Immature natural killer cell (primary cell): ENCODE data around the gene GPR137B. TPM values are rescaled to one million over a fixed set of nuclear protein-coding genes. Genes with fewer than 3 reads are reported as not detected.
A peak's percentile ranks its signal among the peaks of the same experiment; 100 is the strongest.
"Not testable (repeated sequence)": the region's sequence is repeated elsewhere in the genome, so short reads cannot be mapped to it uniquely, and the experiment has no call there.

Source experiments
- DNase-seq, 3 donors: peaks; one replicate each; pipeline ENCODE4 v3.0.0; 2022; ENCODE audit warnings: mixed read lengths in 1 of 3
- H3K27ac Mint-ChIP-seq, 6 donors: one replicate each; pipeline ENCODE4 v1.8.0; 2020; ENCODE audit warnings: mixed read lengths in 6 of 6, mild to moderate bottlenecking in 5 of 6, inconsistent platforms in 4 of 6, moderate library complexity in 3 of 6
- H3K27me3 Mint-ChIP-seq, 3 donors: one replicate each; pipeline ENCODE4 v1.8.0; 2020 to 2021; ENCODE audit warnings: low read depth in 3 of 3, mild to moderate bottlenecking in 3 of 3, mixed read lengths in 3 of 3, moderate library complexity in 3 of 3, inconsistent platforms in 1 of 3
- H3K36me3 Mint-ChIP-seq, 3 donors: one replicate each; pipeline ENCODE4 v1.8.0; 2020; ENCODE audit warnings: mixed read lengths in 3 of 3, inconsistent platforms in 2 of 3, mild to moderate bottlenecking in 2 of 3
- H3K4me1 Mint-ChIP-seq, 2 donors: one replicate each; pipeline ENCODE4 v1.8.0; 2020; ENCODE audit warnings: inconsistent platforms in 2 of 2, mild to moderate bottlenecking in 2 of 2, mixed read lengths in 2 of 2, moderate library complexity in 1 of 2
- H3K4me3 Mint-ChIP-seq, 5 donors: one replicate each; pipeline ENCODE4 v1.8.0; 2020; ENCODE audit warnings: mild to moderate bottlenecking in 5 of 5, mixed read lengths in 5 of 5, inconsistent platforms in 3 of 5, moderate library complexity in 3 of 5
- H3K9me3 Mint-ChIP-seq, 6 donors: one replicate each; pipeline ENCODE4 v1.8.0; 2020; ENCODE audit warnings: mild to moderate bottlenecking in 6 of 6, mixed read lengths in 6 of 6, inconsistent platforms in 4 of 6, moderate library complexity in 3 of 6
- polyA plus RNA-seq, 3 donors: library from polyadenylated mRNA; unstranded; fragments of 300-500 nt; fragmentation: Illumina TruSeq; gene quantifications; one replicate each; pipeline ENCODE4 v1.2.3, GENCODE V29; 2021

Gene GPR137B
- polyA plus RNA-seq, 3 donors from 2014 or later = 3.6 to 10.8 (median 9.1) TPM

DNA sequence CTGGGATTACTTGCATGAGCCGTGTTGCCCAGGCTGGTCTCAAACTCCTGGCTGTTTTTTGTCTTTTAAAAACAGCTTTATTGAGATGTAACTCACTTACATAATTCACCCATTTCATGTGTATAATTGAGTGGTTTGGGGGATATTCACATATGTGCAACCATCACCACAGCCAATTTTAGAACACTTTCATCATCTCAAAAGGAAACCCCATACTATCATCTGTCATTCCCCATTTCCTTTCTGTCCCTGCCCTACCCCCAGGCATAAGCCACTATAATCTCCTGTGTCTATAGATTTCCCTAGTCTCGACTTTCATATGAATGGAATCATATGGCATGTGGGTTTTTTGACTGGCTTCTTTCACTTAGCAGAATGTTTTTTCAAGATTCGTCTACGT, 43.3 kb downstream of the GPR137B start:
- peaks cover 0 to 1% (median 0%) of the 10 kb centered on the region in 3 donors for H3K27me3 Mint-ChIP-seq
- H3K27ac Mint-ChIP-seq = no peak overlapping the region
- DNase-seq = no peak
- peaks cover 29 to 73% (median 58%) of the 10 kb centered on the region in 3 donors for H3K36me3 Mint-ChIP-seq
- no peak overlapping the region for H3K4me3 Mint-ChIP-seq
- H3K4me1 Mint-ChIP-seq = peaks cover 5 to 13% of the 10 kb centered on the region in 2 donors
- H3K9me3 Mint-ChIP-seq = peaks cover 0 to 9% (median 4%) of the 10 kb centered on the region in 6 donors

DNA sequence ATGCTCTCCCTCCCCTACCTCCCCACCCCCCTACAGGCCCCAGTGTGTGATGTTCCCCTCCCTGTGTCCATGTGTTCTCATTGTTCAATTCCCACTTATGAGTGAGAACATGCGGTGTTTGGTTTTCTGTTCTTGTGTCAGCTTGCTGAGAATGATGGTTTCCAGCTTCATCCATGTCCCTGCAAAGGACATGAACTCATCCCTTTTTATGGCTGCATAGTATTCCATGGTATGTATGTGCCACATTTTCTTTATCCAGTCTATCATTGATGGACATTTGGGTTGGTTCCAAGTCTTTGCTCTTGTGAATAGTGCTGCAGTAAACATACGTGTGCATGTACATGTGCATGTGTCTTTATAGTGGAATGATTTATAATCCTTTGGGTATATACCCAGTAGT, 44.1 kb downstream of the GPR137B start:
- H3K27ac Mint-ChIP-seq, H3K27me3 Mint-ChIP-seq, H3K4me3 Mint-ChIP-seq, DNase-seq, H3K4me1 Mint-ChIP-seq: not testable (repeated sequence)
- peaks cover 30 to 77% (median 61%) of the 10 kb centered on the region in 3 donors for H3K36me3 Mint-ChIP-seq
- H3K9me3 Mint-ChIP-seq = peaks cover 0 to 14% (median 4%) of the 10 kb centered on the region in 6 donors

DNA sequence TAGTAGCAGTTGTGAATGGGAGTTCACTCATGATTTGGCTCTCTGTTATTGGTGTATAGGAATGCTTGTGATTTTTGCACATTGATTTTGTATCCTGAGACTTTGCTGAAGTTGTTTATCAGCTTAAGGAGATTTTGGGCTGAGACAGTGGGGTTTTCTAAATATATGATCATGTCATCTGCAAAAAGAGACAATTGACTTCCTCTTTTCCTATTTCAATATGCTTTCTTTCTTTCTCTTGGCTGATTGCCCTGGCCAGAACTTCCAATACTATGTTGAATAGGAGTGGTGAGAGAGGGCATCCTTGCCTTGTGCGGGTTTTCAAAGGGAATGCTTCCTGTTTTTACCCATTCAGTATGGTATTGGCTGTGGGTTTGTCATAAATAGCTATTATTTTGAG, 45.7 kb downstream of the GPR137B start:
- H3K36me3 Mint-ChIP-seq = peaks cover 29 to 78% (median 59%) of the 10 kb centered on the region in 3 donors
- not testable (repeated sequence) for H3K4me3 Mint-ChIP-seq, H3K27ac Mint-ChIP-seq, H3K27me3 Mint-ChIP-seq, DNase-seq, H3K4me1 Mint-ChIP-seq
- peaks cover 0 to 14% (median 4%) of the 10 kb centered on the region in 6 donors for H3K9me3 Mint-ChIP-seq

DNA sequence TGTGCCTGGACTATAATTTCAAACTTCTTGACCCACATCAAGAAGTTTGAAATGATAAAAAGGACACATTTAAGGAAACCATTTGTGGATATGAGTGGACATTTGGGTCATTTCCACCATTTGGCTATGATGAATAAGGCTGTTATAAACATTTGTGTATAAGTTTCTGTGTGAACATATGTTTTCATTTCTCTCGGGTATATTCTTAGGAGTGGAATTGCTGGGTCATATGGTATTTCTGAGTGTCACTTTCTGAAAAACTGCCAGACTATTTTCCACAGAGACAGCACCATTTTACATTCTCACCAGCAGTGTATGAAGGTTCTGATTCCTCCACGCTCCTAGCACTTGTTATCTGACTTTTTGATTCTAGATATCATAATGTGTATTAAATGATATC, 50.8 kb downstream of the GPR137B start:
- H3K36me3 Mint-ChIP-seq = peaks cover 50 to 87% (median 73%) of the 10 kb centered on the region in 3 donors
- peaks cover 0 to 31% (median 20%) of the 10 kb centered on the region in 6 donors for H3K9me3 Mint-ChIP-seq
- no peak overlapping the region for H3K4me3 Mint-ChIP-seq

DNA sequence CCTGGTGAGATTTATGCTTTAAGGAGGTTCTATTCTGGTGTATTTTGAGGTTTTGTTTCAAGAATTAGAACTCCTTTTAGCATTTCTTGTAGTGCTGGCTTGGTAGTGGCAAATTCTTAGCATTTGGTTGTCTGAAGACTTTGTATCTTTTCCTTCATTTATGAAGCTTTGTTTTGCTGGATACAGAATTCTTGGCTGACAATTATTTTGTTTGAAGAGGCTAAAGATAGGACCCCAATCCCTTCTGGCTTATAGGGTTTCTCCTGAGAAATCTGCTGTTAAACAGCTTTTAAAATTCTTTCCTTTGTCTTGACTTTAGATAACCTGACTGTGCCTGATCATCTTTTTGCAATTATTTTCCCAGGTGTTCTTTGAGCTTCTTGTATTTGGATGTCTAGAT, 58.6 kb downstream of the GPR137B start:
- H3K36me3 Mint-ChIP-seq = peaks cover 66 to 87% (median 72%) of the 10 kb centered on the region in 3 donors
- DNase-seq = no peak
- H3K9me3 Mint-ChIP-seq = peaks cover 33 to 66% (median 56%) of the 10 kb centered on the region in 6 donors
- no peaks in the 10 kb centered on the region for H3K4me1 Mint-ChIP-seq
- H3K4me3 Mint-ChIP-seq = no peak overlapping the region
- no peak overlapping the region for H3K27ac Mint-ChIP-seq
- peaks cover 3 to 6% (median 4%) of the 10 kb centered on the region in 3 donors for H3K27me3 Mint-ChIP-seq

More for the DNA sequence above, 50.8 kb downstream of the GPR137B start:
- peaks cover 0 to 3% (median 0%) of the 10 kb centered on the region in 3 donors for H3K27me3 Mint-ChIP-seq
- H3K27ac Mint-ChIP-seq = no peak overlapping the region
- H3K4me1 Mint-ChIP-seq = no peaks in the 10 kb centered on the region
- DNase-seq = no peak

DNA sequence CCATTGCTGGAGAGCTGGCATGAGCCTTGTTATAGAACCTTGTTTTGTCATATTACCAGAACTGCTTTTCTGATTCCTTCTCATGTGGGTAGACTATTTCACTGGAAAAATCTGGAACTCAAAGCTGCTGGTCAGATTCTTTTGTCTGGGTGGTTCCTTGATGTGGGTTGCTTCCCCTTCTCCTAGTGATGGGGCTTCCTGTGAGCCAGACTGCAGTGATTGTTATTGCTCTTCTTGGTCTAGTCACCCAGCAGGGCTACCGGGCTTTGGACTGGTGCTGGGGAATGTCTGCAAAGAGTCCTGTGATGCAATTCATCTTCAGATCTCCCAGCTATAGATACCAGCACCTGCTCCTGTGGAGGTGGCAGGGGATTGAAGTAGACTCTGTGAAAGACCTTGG, 59.4 kb downstream of the GPR137B start:
- peaks cover 33 to 60% (median 52%) of the 10 kb centered on the region in 6 donors for H3K9me3 Mint-ChIP-seq
- H3K27ac Mint-ChIP-seq = no peak overlapping the region
- no peak for DNase-seq
- no peaks in the 10 kb centered on the region for H3K4me1 Mint-ChIP-seq
- H3K36me3 Mint-ChIP-seq = peaks cover 68 to 87% (median 74%) of the 10 kb centered on the region in 3 donors
- H3K4me3 Mint-ChIP-seq = no peak overlapping the region
- peaks cover 3 to 6% (median 4%) of the 10 kb centered on the region in 3 donors for H3K27me3 Mint-ChIP-seq

DNA sequence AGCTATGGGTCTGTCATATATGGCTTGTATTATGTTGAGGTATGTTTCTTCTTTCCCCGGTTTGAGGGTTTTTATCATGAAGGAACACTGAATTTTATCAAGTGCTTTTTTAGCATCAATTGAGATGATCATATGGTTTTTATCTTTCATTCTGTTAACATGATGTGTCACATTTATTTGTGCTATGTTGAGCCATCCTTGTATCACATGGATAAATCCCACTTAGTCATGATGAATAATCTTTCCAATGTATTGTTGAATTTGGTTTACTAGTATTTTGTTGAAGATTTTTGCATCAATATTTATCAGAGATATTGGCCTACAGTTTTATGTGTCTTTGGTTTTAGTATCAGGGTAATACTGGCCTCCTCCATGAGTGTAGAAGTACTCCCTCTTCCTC, 61.7 kb downstream of the GPR137B start:
- DNase-seq = no peak
- no peak overlapping the region for H3K27ac Mint-ChIP-seq
- H3K36me3 Mint-ChIP-seq = peaks cover 58 to 85% (median 62%) of the 10 kb centered on the region in 3 donors
- no peak overlapping the region for H3K4me3 Mint-ChIP-seq
- H3K4me1 Mint-ChIP-seq = no peaks in the 10 kb centered on the region
- H3K27me3 Mint-ChIP-seq = peaks cover 1 to 6% (median 4%) of the 10 kb centered on the region in 3 donors
- H3K9me3 Mint-ChIP-seq = peaks cover 23 to 46% (median 39%) of the 10 kb centered on the region in 6 donors

DNA sequence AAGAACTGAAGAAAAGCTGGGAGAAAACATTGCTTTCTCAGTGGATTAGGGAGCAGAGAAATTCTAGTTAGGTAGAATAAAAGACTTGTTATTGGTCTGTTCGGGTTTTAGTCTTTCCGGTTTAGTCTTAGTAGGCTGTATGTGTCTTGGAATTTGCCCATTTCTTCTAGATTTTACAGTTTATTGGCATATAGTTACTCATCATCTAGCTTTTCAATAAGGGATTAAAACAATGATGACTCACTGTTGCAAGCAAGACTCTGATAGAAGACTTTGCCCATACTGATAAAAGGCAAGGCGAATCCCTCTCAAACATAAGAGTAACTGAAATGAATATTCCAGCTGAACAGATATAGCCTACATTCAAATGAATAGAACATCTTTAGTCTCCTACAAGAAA, 62.3 kb downstream of the GPR137B start:
- Mint-ChIP-seq H3K36me3 (peaks cover 55 to 83% (median 59%) of the 10 kb centered on the region in 3 donors), H3K9me3 (peaks cover 22 to 40% (median 34%) of the 10 kb centered on the region in 6 donors), H3K27me3 (peaks cover 1 to 6% (median 4%) of the 10 kb centered on the region in 3 donors)

DNA sequence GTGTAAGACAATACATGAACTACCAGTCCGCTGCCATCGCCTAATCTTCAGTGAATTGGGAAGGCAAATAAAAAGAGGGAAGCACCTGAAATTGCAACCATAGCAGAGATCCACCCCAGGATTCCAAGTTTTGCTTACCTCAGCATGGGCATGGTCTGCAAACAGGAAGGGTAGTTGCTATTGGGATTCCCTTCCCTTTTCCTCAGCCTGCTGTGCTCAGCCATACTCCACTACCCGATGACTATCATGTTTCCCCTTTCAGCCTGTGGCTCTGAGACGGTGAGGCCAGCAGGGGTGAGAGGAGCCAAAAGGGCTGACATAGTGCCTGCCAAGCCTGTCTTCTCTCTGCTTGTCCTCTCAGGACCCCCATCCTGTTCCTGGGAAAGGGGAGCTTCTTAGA, 64.2 kb downstream of the GPR137B start:
- Mint-ChIP-seq H3K9me3 (peaks cover 7 to 21% (median 17%) of the 10 kb centered on the region in 6 donors), H3K27me3 (peaks cover 1 to 6% (median 4%) of the 10 kb centered on the region in 3 donors), H3K4me3 (no peak overlapping the region), H3K36me3 (peaks cover 45 to 70% (median 55%) of the 10 kb centered on the region in 3 donors), H3K4me1 (no peaks in the 10 kb centered on the region), H3K27ac (peak overlapping the region in 1 of 6 donors; percentile 35)
- no peak for DNase-seq

More for the DNA sequence above, 62.3 kb downstream of the GPR137B start:
- Mint-ChIP-seq H3K27ac (no peak overlapping the region), H3K4me1 (no peaks in the 10 kb centered on the region), H3K4me3 (no peak overlapping the region)
- DNase-seq = no peak

DNA sequence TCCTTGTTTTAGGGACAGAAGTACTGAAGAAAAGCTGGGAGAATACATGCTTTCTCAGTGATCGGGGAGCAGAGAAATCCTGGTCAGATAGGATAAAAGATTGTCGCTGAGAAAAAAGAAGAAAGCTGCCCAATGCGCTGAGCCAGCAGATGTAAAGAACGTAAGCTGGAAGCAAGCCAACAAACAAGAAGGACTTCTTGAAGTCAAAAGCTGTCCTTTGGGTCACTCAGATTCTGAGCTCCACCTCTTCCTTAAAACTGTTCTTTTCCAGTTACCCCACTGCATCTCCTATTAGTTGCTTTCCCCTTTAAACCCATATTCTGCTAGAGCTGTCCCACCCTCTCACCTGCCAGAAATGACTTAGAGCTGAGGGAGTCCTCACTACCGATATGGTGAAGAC, 64.8 kb downstream of the GPR137B start:
- no peaks in the 10 kb centered on the region for H3K4me1 Mint-ChIP-seq
- H3K4me3 Mint-ChIP-seq = no peak overlapping the region
- DNase-seq = no peak
- H3K27ac Mint-ChIP-seq = no peak overlapping the region
- H3K27me3 Mint-ChIP-seq = peaks cover 1 to 4% (median 1%) of the 10 kb centered on the region in 3 donors
- peaks cover 7 to 16% (median 12%) of the 10 kb centered on the region in 6 donors for H3K9me3 Mint-ChIP-seq
- peaks cover 42 to 64% (median 54%) of the 10 kb centered on the region in 3 donors for H3K36me3 Mint-ChIP-seq

DNA sequence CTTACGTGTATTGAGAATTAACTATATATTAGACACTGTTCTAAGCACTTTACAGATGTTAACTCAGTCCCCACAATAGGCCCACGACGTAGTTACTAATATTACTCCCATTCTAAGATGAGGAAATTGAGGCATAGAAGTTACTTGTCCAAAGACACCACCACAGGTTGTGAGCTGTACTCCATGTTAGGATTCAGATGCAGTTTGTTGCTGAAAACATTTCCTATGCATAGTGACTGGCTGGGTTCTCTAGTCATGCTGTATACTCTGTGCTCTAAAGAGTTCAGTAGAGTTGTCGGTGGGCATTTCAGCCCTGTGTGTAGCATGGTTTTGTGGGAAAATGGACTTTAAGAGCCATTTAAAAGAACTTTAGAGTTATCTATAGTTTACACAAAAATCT, 65.2 kb downstream of the GPR137B start:
- peaks cover 7 to 13% (median 8%) of the 10 kb centered on the region in 6 donors for H3K9me3 Mint-ChIP-seq
- peaks cover 41 to 60% (median 52%) of the 10 kb centered on the region in 3 donors for H3K36me3 Mint-ChIP-seq
- no peak for DNase-seq
- H3K4me3 Mint-ChIP-seq = no peak overlapping the region
- no peak overlapping the region for H3K27ac Mint-ChIP-seq
- H3K27me3 Mint-ChIP-seq = peaks cover 0 to 4% (median 1%) of the 10 kb centered on the region in 3 donors
- H3K4me1 Mint-ChIP-seq = no peaks in the 10 kb centered on the region

DNA sequence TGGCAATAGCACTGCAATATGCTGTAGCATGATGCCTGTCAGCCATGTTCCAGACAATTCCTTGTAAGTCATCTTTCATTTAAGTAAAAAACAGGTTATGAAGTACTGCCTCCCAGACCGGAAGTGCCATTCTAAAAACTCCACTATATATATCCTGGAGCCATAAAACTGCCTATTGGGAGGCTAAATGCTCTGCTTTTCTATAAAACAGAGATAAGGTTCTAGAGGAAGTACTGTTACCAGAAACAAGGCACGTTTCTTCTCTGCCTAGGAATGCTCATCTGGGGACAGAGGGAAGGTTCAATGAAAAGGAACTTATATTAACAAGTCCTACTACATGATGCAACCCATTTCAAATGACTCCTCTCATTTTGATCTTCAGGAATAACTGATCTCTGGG, 66.8 kb downstream of the GPR137B start:
- Mint-ChIP-seq H3K4me1 (no peaks in the 10 kb centered on the region), H3K27ac (no peak overlapping the region), H3K9me3 (no peaks in the 10 kb centered on the region), H3K36me3 (peaks cover 27 to 52% (median 49%) of the 10 kb centered on the region in 3 donors), H3K4me3 (no peak overlapping the region), H3K27me3 (no peaks in the 10 kb centered on the region)
- DNase-seq = no peak

DNA sequence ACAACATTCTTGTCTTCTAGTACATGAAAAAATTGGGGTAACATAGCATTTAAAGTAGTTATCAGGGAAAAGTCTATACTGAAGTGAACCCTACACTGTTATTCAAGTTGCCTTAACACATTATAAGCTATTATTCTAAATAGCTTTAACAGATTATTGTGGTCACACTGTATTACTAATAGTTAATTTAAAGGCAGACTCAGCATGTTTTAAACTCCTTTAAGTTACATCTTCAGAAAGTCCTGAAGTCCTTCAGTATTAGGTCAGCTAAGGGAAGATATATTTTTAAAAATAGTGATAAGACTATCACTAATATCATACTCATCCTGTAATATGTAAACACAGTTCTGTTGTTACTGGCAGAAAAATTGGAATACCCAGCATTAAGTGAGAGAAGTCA, 67.4 kb downstream of the GPR137B start:
- no peaks in the 10 kb centered on the region for H3K27me3 Mint-ChIP-seq
- peaks cover 23 to 49% (median 49%) of the 10 kb centered on the region in 3 donors for H3K36me3 Mint-ChIP-seq
- no peaks in the 10 kb centered on the region for H3K9me3 Mint-ChIP-seq

DNA sequence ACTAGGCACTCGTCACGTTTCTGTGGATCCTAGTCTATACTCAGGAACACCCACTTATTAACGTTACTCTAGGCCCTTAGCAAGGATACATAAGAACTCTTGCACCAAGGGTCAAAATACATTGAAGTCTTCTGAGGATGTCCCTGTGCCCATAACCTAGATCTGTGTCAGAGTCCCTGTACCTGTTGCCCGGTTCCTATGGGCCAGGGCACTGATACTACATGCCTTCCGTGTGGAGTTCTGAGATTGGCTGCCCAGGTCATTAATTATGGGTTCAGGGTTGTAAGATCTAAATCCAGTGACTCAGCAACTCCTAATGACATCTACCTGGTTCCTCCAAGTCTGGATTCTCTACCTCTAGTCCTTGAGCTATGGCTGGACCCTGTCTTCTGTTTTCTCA, 69.5 kb downstream of the GPR137B start:
- Mint-ChIP-seq H3K27ac (no peak overlapping the region), H3K36me3 (peaks cover 20 to 46% (median 46%) of the 10 kb centered on the region in 3 donors), H3K4me1 (no peaks in the 10 kb centered on the region), H3K4me3 (no peak overlapping the region), H3K27me3 (no peaks in the 10 kb centered on the region), H3K9me3 (no peaks in the 10 kb centered on the region)
- DNase-seq = no peak

More for the DNA sequence above, 67.4 kb downstream of the GPR137B start:
- H3K4me3 Mint-ChIP-seq = no peak overlapping the region
- H3K27ac Mint-ChIP-seq = no peak overlapping the region
- no peaks in the 10 kb centered on the region for H3K4me1 Mint-ChIP-seq
- DNase-seq = no peak

DNA sequence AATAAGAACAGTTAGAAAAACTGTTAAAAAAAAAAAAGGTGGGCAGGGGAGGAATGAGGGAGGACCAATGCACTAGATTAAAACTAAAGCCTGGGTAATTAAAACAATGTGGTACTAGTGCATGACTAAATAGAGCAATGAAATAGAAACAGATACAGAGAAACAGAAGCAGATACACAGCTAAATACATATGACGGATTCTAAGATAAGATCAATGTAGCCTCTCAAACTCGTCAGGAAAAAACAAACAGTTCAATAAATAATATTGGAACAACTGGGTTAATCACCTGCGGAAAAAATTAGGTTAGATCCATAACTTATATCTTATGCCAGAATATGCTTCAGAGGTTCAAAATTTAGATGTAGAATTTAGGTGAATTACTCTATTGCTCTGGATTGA, 71.2 kb downstream of the GPR137B start:
- Mint-ChIP-seq H3K4me3 (no peak overlapping the region), H3K27me3 (no peaks in the 10 kb centered on the region), H3K27ac (no peak overlapping the region), H3K4me1 (no peaks in the 10 kb centered on the region), H3K36me3 (peaks cover 15 to 47% (median 33%) of the 10 kb centered on the region in 3 donors), H3K9me3 (no peaks in the 10 kb centered on the region)
- DNase-seq = no peak
